Thymus (tissue), 11 donors: ENCODE measurements around the gene ZNF492. TPM values are rescaled to one million over a fixed set of nuclear protein-coding genes. Genes with fewer than 3 reads are reported as not detected.
"Not testable (repeated sequence)": the region's sequence is repeated elsewhere in the genome, so short reads cannot be mapped to it uniquely, and the experiment has no call there.

ENCODE experiments used
- DNase-seq, 9 donors: peaks; one replicate each; pipeline ENCODE4 v3.0.0-alpha.2; 2013; ENCODE audit warnings: low spot score in 9 of 9, low read depth in 6 of 9, missing footprints in 1 of 9
- H3K27ac ChIP-seq, 2 donors: one replicate each; pipeline ENCODE4 v1.5.1; 2013; ENCODE audit warnings: control low read depth in 1 of 2, low read depth in 1 of 2, low read length in 1 of 2, mild to moderate bottlenecking in 1 of 2, moderate library complexity in 1 of 2
- H3K27me3 ChIP-seq, 2 donors: one replicate each; pipeline ENCODE4 v1.5.1; 2013; ENCODE audit warnings: low read length in 1 of 2; ENCODE audit not compliant: control insufficient read depth in 2 of 2, insufficient read depth in 1 of 2
- H3K36me3 ChIP-seq, 2 donors: one replicate each; pipeline ENCODE4 v1.5.1; 2013; ENCODE audit warnings: low read length in 1 of 2, mild to moderate bottlenecking in 1 of 2, moderate library complexity in 1 of 2; ENCODE audit not compliant: control insufficient read depth in 2 of 2, insufficient read depth in 2 of 2
- H3K4me1 ChIP-seq, 2 donors: one replicate each; pipeline ENCODE4 v1.5.1; 2013; ENCODE audit warnings: low read length in 2 of 2; ENCODE audit not compliant: control insufficient read depth in 2 of 2, insufficient read depth in 2 of 2
- H3K4me3 ChIP-seq, 2 donors: one replicate each; pipeline ENCODE4 v1.5.1; 2013; ENCODE audit warnings: low read length in 2 of 2, control low read depth in 1 of 2, mild to moderate bottlenecking in 1 of 2
- H3K9me3 ChIP-seq, 2 donors: one replicate each; pipeline ENCODE4 v1.5.1; 2013; ENCODE audit warnings: low read length in 1 of 2, mild to moderate bottlenecking in 1 of 2; ENCODE audit not compliant: control insufficient read depth in 2 of 2, insufficient read depth in 1 of 2
- WGBS: extraction: QIAGEN DNeasy Blood & Tissue Kit; methylation state at CpG from one replicate; pipeline ENCODE4 v1.1.7; 2013; 5-methylcytosine and 5-hydroxymethylcytosine counted together
- polyA plus RNA-seq: library from polyadenylated mRNA; stranded (reverse); fragments of 200-250 nt; gene quantifications from one replicate; pipeline ENCODE4 v1.2.3, GENCODE V29; 2013
- total RNA-seq: library from RNA; stranded (reverse); fragments of 120-200 nt; gene quantifications from one replicate; pipeline ENCODE4 v1.2.4, GENCODE V29; 2013
- donor health status: healthy.

ZNF492 gene
- total and polyA plus RNA-seq, 2 donors = 0.23 to 2.0 TPM

- Histone ChIP-seq H3K36me3 (no peaks in the 10 kb centered on the region), H3K27ac (no peak overlapping the region), H3K9me3 (peaks cover 8 to 38% of the 10 kb centered on the region in 2 donors), H3K4me3 (no peak overlapping the region), H3K27me3 (no peaks in the 10 kb centered on the region), H3K4me1 (no peaks in the 10 kb centered on the region)
- WGBS = 80% methylated on average over 1 of the region's 1 CpG
- DNase-seq = no peak
Observed at GRCh38 chr19:22612316-22612715, 21.8 kb upstream of the ZNF492 start.

GRCh38 chr19:22616659-22617058, 17.5 kb upstream of the ZNF492 start:
- no peak for DNase-seq
- WGBS = 96% methylated on average over 12 of the region's 12 CpGs

GRCh38 chr19:22617181-22617580, 16.9 kb upstream of the ZNF492 start:
- DNase-seq, H3K36me3 ChIP-seq: not testable (repeated sequence)
- peaks cover 8 to 42% of the 10 kb centered on the region in 2 donors for H3K9me3 ChIP-seq

More at GRCh38 chr19:22616659-22617058, 17.5 kb upstream of the ZNF492 start:
- H3K4me1 ChIP-seq = no peaks in the 10 kb centered on the region
- H3K9me3 ChIP-seq = peaks cover 8 to 44% of the 10 kb centered on the region in 2 donors
- H3K27ac ChIP-seq = no peak overlapping the region
- no peak overlapping the region for H3K4me3 ChIP-seq
- H3K36me3 ChIP-seq = no peaks in the 10 kb centered on the region
- no peaks in the 10 kb centered on the region for H3K27me3 ChIP-seq

DNA sequence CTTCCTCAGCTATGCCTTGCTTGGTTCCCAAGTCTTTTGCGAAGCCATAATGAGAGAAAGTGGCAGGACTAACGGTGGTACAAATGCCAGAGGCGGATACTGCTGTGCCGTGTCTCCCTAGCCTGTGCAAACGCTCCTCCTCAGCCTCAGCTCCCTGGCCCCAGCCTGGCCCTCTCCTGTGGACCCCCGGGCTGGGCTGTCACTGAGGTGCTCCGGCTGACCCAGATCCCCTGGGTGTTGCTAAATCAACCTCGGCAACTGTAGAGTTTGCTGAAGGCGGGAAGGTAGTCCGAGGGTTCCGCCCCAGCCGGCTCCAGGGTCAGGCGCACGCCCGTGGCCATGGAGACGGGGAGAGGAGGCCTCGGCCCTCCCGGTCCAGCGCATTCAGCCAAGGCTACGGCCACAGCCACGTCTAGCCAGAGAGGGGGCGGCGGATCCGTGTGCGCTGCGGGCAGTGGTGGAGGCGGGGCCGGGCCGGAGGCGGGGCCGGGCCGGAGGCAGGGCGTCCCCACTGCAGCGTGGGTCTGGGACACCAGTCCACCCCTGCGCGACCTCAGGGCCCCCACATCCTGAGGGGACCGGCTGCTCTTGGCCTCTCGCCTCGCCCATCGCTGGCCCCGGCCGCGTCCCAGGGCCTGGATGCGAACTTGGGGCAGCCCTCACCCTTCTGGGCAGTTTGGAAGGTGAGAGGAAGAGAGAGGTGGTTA, 16.4 kb upstream of the ZNF492 start:
- H3K27ac ChIP-seq = no peak overlapping the region
- no peaks in the 10 kb centered on the region for H3K36me3 ChIP-seq
- WGBS = 39% methylated on average over 44 of the region's 44 CpGs
- no peaks in the 10 kb centered on the region for H3K27me3 ChIP-seq
- H3K4me3 ChIP-seq = no peak overlapping the region
- no peak for DNase-seq
- no peaks in the 10 kb centered on the region for H3K4me1 ChIP-seq
- H3K9me3 ChIP-seq = peaks cover 7 to 37% of the 10 kb centered on the region in 2 donors

More at GRCh38 chr19:22617181-22617580, 16.9 kb upstream of the ZNF492 start:
- not testable (repeated sequence) for H3K27ac ChIP-seq, H3K27me3 ChIP-seq, H3K4me3 ChIP-seq, H3K4me1 ChIP-seq
- 91% methylated on average over 7 of the region's 7 CpGs for WGBS

GRCh38 chr19:22619371-22619770, 14.8 kb upstream of the ZNF492 start:
- Histone ChIP-seq H3K4me3 (no peak overlapping the region), H3K9me3 (peaks cover 13 to 46% of the 10 kb centered on the region in 2 donors), H3K4me1 (no peaks in the 10 kb centered on the region), H3K27me3 (peaks cover 0 to 8% of the 10 kb centered on the region in 2 donors), H3K27ac (no peak overlapping the region), H3K36me3 (no peaks in the 10 kb centered on the region)
- no peak for DNase-seq
- WGBS = 44% methylated on average over 4 of the region's 4 CpGs

DNA sequence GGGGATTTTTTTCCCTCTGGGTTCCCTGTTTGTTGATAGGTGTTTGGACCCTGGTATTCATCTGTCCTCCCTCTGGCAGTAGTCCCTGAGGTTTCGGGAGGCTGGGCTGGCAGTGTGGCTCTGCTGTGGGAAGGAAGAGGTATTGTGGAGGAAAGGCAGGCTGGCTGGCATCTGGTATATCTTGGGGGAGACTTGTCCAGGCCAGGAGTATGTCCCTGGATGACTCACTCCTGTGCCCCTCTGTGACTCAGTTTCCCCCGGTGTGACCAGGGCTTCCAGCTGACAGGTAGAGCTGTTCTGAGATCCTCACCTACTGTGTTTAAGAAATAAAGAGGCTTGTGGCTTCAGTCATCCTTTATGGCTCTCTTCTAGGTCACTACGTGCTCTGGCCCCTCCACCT, 14.2 kb upstream of the ZNF492 start:
- 93% methylated on average over 3 of the region's 3 CpGs for WGBS
- H3K9me3 ChIP-seq = peaks cover 13 to 46% of the 10 kb centered on the region in 2 donors
- peaks cover 0 to 8% of the 10 kb centered on the region in 2 donors for H3K27me3 ChIP-seq

DNA sequence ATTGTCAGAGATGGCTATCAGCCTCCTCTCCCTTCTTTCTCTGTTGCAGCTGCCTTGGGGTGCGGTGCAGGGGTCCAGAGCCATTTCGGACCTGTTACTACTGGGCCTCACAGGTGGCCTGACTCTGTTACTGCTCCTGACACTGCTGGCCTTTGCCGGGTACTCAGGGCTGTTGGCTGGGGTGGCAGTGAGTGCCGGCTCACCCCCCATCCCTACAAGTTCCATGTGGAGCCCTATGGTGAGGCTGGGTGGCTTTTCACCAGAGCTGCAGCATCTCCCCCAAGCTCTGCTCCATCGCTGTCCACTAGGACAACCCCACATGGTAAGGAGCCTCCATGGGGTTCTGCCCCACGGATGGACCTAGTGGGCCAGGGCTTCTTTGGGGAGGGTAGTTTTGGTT, 13.7 kb upstream of the ZNF492 start:
- H3K4me1 ChIP-seq = no peaks in the 10 kb centered on the region
- no peak overlapping the region for H3K4me3 ChIP-seq
- peaks cover 13 to 46% of the 10 kb centered on the region in 2 donors for H3K9me3 ChIP-seq
- DNase-seq = no peak
- no peak overlapping the region for H3K27ac ChIP-seq
- H3K27me3 ChIP-seq = peaks cover 0 to 8% of the 10 kb centered on the region in 2 donors
- H3K36me3 ChIP-seq = no peaks in the 10 kb centered on the region
- WGBS = 96% methylated on average over 6 of the region's 6 CpGs

More for the DNA sequence above, 14.2 kb upstream of the ZNF492 start:
- no peak overlapping the region for H3K27ac ChIP-seq
- H3K4me3 ChIP-seq = no peak overlapping the region
- DNase-seq = no peak
- H3K4me1 ChIP-seq = no peaks in the 10 kb centered on the region
- H3K36me3 ChIP-seq = no peaks in the 10 kb centered on the region

- Histone ChIP-seq H3K36me3 (no peaks in the 10 kb centered on the region), H3K4me3 (no peak overlapping the region), H3K9me3 (peaks cover 13 to 46% of the 10 kb centered on the region in 2 donors), H3K27me3 (peaks cover 0 to 8% of the 10 kb centered on the region in 2 donors), H3K4me1 (no peaks in the 10 kb centered on the region), H3K27ac (no peak overlapping the region)
- DNase-seq = no peak
- WGBS = 98% methylated on average over 1 of the region's 1 CpG
Observed at GRCh38 chr19:22620912-22621311, 13.2 kb upstream of the ZNF492 start.

DNA sequence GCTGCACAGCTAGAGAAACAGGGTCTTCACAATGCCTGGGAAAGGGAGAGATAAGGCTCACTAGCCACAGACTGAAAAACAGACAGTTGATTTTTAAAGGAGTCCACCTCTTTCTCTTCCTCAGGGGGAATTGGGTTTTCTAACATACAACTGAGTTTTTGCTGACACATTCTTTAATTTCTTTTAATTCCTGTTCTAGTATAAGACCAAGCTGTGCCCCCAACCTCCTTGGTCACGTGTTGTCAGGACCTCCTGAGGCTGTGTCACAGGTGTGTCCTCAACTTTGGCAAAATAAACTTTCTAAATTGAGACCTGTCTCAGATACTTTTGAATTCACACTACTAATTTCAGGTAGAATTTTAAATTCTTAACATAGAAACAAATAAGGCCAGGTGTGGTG, 12.1 kb upstream of the ZNF492 start:
- no peak for DNase-seq
- Histone ChIP-seq H3K27me3 (peaks cover 0 to 8% of the 10 kb centered on the region in 2 donors), H3K4me1 (no peaks in the 10 kb centered on the region), H3K36me3 (no peaks in the 10 kb centered on the region), H3K4me3 (no peak overlapping the region), H3K27ac (no peak overlapping the region), H3K9me3 (peaks cover 13 to 40% of the 10 kb centered on the region in 2 donors)
- WGBS = 78% methylated on average over 1 of the region's 1 CpG
